ENCODE measurements around the gene FBXO36. TPM values are rescaled to one million over a fixed set of nuclear protein-coding genes. Genes with fewer than 3 reads are reported as not detected.
A peak's percentile ranks its signal among the peaks of the same experiment; 100 is the strongest.

Gene FBXO36
- total RNA-seq, 4 donors from 2014 or later, result 0.79 to 2.7 (median 1.3) TPM

GRCh38 chr2:229980431-229981184 lies 58.3 kb downstream of the FBXO36 start:
- intact Hi-C loops (cut with DNase I), result no loop called here
- Histone ChIP-seq H3K9me3 (no peaks in the 10 kb centered on the region), H3K4me1 (peaks cover 3 to 17% (median 12%) of the 10 kb centered on the region in 3 donors), H3K4me3 (peak overlapping the region in 2 of 4 donors; percentile 14 to 51), H3K27me3 (no peaks in the 10 kb centered on the region), H3K36me3 (no peaks in the 10 kb centered on the region), H3K27ac (peak overlapping the region; percentile 53 to 78 (median 67))
- TF ChIP-seq POLR2A (IDR thresholded peaks at IDR 0.05) (no peak), CTCF (IDR thresholded peaks at IDR 0.05) (no peak)
- 16 to 20% methylated on average over 3 to 7 of the region's 7 CpGs for WGBS, 2 donors
- no peak for DNase-seq

- Histone ChIP-seq H3K4me1 (no peaks in the 10 kb centered on the region), H3K9me3 (no peaks in the 10 kb centered on the region), H3K27me3 (no peaks in the 10 kb centered on the region), H3K36me3 (no peaks in the 10 kb centered on the region), H3K27ac (no peak overlapping the region), H3K4me3 (no peak overlapping the region)
- DNase-seq, result no peak
- intact Hi-C loops (cut with DNase I), result no loop called here
- TF ChIP-seq POLR2A (IDR thresholded peaks at IDR 0.05), result no peak
- no peak for TF ChIP-seq CTCF (IDR thresholded peaks at IDR 0.05)
- 78 to 79% methylated on average over 6 of the region's 6 CpGs for WGBS, 2 donors
These were observed 70.9 kb downstream of the FBXO36 start for GRCh38 chr2:229993236-229993635.

GRCh38 chr2:229996320-229996719 lies 74.0 kb downstream of the FBXO36 start:
- DNase-seq, result no peak
- Histone ChIP-seq H3K4me3 (no peak overlapping the region), H3K27me3 (no peaks in the 10 kb centered on the region), H3K36me3 (no peaks in the 10 kb centered on the region), H3K9me3 (no peaks in the 10 kb centered on the region), H3K4me1 (no peaks in the 10 kb centered on the region), H3K27ac (no peak overlapping the region)
- intact Hi-C loops (cut with DNase I), result no loop called here
- TF ChIP-seq CTCF (IDR thresholded peaks at IDR 0.05) (no peak), POLR2A (IDR thresholded peaks at IDR 0.05) (no peak)
- 73 to 78% methylated on average over 4 of the region's 4 CpGs for WGBS, 2 donors

- no peaks in the 10 kb centered on the region for H3K27me3 ChIP-seq
- no peaks in the 10 kb centered on the region for H3K9me3 ChIP-seq
- H3K36me3 ChIP-seq, result no peaks in the 10 kb centered on the region
- no peaks in the 10 kb centered on the region for H3K4me1 ChIP-seq
- DNase-seq, result no peak
- 90 to 96% methylated on average over 3 of the region's 3 CpGs for WGBS, 2 donors
- intact Hi-C loops (cut with DNase I), result no loop called here
- TF ChIP-seq CTCF (IDR thresholded peaks at IDR 0.05) (no peak), POLR2A (IDR thresholded peaks at IDR 0.05) (no peak)
- H3K27ac ChIP-seq, result no peak overlapping the region
- no peak overlapping the region for H3K4me3 ChIP-seq
These were observed 75.3 kb downstream of the FBXO36 start for GRCh38 chr2:229997565-229997964.

GRCh38 chr2:230000118-230000841 lies 78.0 kb downstream of the FBXO36 start:
- Histone ChIP-seq H3K4me1 (no peaks in the 10 kb centered on the region), H3K27me3 (no peaks in the 10 kb centered on the region), H3K27ac (no peak overlapping the region), H3K36me3 (no peaks in the 10 kb centered on the region), H3K4me3 (no peak overlapping the region), H3K9me3 (no peaks in the 10 kb centered on the region)
- intact Hi-C loops (cut with DNase I), result no loop called here
- TF ChIP-seq CTCF (IDR thresholded peaks at IDR 0.05) (no peak), POLR2A (IDR thresholded peaks at IDR 0.05) (no peak)
- 73 to 89% methylated on average over 6 of the region's 6 CpGs for WGBS, 2 donors
- no peak for DNase-seq

Measured in esophagus squamous epithelium (tissue), 5 donors.